GM20431 (cell line): ENCODE measurements around the gene CD4.

Source experiments
- in situ Hi-C: fragments of 300-500 bp; cut with MseI, MboI; formaldehyde crosslinking; loops from one replicate; pipeline ENCODE4 v1.15.0; 2020; ENCODE audit warnings: low sequenced_read_pairs; ENCODE audit not compliant: unreplicated experiment

Gene CD4

GRCh38 chr12:6775185-6776174, 13.8 kb upstream of the CD4 start:
- in situ Hi-C loops = no loop called here

GRCh38 chr12:6777386-6777785, 11.9 kb upstream of the CD4 start:
- in situ Hi-C loops = no loop called here

- in situ Hi-C loops = no loop called here
These were observed 11.1 kb upstream of the CD4 start for GRCh38 chr12:6778217-6778573.

DNA sequence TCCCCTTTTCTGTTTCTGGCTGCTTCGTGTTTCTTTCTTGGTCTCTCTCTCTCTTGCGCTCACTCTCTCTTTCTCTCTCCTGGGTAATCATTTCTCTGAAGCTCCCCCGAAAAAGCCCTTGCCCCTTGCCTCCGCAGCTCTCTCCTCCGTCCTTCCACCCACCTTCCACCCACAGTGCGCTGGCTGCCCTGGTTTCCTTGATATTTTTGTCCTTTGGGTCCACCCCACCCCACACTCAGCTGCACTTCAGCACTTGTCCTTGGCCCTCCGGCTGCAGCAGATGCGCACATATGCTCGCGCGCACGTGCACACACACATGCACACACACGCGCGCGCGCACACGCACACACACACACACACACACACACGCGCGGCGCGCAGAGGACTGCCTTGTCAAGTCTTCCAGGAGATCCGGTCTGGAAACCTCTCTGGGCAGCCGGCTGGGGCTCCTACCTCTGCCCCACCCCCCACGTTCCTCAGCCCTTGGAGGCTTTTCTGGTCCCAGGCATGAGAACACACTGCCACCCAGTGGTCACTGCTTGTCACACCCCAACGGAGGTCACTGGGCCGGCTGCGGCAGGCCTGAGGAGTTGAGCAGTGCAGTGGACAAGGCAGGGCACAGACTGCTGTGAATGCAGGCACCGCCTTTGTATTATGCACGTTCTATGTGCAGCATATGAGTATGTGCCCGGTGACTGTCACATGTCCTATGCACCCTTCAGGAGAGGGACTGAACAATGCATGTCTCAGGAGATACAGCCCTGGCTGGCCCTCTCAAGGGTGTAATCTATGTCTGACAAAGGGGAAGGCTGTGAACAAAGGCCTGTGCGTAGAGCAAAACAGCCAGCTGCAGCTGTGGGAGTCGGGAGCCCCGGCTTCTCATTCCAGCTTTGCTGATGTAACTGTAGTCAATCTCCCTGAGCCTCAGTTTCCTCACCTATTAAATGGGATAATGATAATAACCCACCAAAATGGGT, 10.5 kb upstream of the CD4 start:
- in situ Hi-C loops = no loop called here

GRCh38 chr12:6779708-6780432, 9.5 kb upstream of the CD4 start:
- in situ Hi-C loops = no loop called here

- in situ Hi-C loops = no loop called here
These were observed 8.8 kb upstream of the CD4 start for GRCh38 chr12:6780573-6780972.

- in situ Hi-C loops = no loop called here
These were observed 7.2 kb upstream of the CD4 start for GRCh38 chr12:6782119-6782518.

- in situ Hi-C loops = no loop called here
These were observed 6.3 kb upstream of the CD4 start for GRCh38 chr12:6782850-6783566.

GRCh38 chr12:6783828-6784227, 5.5 kb upstream of the CD4 start:
- in situ Hi-C loops = no loop called here

GRCh38 chr12:6784296-6784695, 5.0 kb upstream of the CD4 start:
- in situ Hi-C loops = no loop called here

- in situ Hi-C loops = no loop called here
These were observed 4.6 kb upstream of the CD4 start for GRCh38 chr12:6784761-6785160.

DNA sequence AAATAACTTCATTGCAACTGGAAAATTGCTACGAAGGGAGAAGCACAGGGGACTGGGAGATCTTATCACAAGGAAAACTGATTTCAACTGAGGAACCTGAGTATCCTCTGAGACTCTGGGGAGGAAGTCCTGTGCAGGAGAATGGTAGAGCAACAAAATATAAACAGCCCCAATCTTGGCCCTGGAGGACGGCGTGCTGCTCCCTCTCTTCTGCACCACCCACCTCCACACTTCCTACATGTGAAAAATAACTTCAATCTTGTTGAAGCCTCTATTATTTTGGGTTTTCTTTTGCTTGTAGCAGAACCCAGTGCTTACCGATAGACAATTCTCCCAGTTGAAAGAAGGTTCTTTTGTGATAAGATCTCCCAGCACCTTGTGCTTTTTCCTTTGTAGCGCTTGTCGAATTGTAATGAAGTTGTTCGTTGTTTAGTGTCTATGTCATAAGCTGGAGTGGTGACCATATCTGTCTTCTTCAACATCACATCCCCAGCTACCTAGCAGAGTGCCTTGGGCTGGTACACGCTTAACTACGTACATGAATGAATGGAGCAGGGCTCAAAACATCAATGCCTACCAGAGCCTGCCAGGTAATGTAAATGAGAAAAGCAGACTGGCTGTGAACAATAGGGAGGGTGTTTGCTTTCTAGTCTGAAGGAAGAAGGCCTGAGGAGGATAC, 2.8 kb upstream of the CD4 start:
- in situ Hi-C loops = no loop called here

- in situ Hi-C loops = no loop called here
These were observed 2.0 kb upstream of the CD4 start for GRCh38 chr12:6787309-6787708.

DNA sequence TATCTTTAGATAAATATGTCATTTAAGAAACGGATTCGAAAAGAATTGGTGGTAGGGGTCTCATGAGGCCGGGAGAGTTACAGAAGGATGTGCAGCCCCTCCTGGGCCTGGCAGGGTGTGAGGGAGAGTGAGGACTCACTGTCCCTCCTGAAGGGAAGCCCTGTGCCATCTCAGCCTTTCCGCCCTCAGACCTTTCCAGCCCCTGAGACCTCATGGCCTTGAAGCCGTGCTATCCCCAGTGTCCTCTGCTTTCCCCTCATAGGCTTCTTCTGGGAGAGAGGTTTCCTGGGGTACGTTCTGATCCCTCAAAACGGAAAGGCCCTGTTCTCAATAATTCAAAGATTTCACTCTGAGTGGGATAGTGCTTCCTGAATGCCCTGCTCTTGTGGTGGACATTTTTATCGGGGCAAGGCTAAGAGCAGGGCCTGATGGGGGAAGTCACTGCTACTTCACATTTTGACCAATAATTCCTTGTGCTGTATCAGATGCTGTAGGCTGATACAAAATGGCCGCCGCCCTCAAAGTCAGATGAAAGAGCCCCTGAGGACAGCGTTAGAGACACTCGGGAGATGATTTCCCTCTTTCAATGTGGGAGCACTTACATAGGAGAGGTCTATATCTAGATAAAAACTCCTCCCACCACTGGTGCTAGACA, 1.3 kb downstream of the CD4 start:
- in situ Hi-C loops = no loop called here

DNA sequence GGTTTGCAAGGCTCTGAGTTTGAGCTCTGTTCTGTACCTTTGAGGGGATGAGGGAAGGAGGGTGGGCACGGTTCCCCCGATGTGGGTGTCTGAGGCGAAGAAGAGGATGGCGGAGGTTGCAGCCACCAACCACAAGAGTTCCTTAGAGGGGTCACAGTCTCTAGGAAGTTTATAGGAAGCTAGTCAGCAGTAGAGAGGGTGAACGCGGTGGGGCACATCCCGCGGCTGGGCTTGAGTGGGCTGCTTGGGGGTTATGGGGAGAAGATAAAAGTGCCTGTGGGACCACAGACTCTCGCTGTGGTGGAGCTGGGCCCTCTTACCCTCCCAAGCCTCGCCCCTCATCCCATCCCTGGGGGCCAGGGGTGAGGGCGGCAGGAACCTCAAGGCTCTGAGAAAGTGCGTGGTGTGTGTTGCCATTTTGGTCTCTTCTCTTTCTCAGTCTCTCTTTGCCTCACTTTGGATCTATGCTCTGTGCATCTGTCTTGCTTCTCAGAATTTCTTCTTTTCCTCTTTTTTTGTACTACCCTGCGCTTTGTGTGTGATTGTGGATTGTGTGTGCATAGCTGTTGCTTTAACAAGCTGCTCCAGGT, 2.7 kb downstream of the CD4 start:
- in situ Hi-C loops = no loop called here

GRCh38 chr12:6792522-6793201, 3.3 kb downstream of the CD4 start:
- in situ Hi-C loops = no loop called here

- in situ Hi-C loops = no loop called here
These were observed 5.8 kb downstream of the CD4 start for GRCh38 chr12:6795088-6795487.

DNA sequence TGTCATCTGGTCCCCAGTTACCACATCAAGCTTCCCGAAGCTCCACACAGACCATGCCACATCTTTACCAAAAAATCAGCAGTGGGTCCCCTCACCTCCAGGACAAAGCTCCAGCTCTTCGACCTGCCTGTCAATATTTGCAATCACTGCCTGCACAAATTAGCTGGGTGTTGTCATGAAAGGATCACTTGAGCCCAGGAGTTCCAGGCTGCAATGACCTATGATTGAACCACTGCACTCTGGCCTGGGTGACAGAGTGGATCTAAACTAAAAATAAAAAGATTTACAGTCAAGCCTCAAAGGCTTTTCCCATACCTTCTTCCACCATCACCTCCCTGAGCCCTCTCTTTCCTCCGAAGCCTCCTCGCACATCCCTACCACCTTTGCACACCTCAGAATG, 7.2 kb downstream of the CD4 start:
- in situ Hi-C loops = no loop called here
